Adrenal gland (tissue), 5 donors: ENCODE data around the gene DMC1.

Experiments used
- POLR2A ChIP-seq, 2 donors: fragments of 450-650 bp; IDR thresholded peaks; one replicate each; pipeline ENCODE4 v1.6.1; 2017; ENCODE audit warnings: antibody characterized with exemption in 2 of 2, mild to moderate bottlenecking in 2 of 2, moderate library complexity in 1 of 2
- TF ChIP-seq, protein P1 (sequence below), 6 experiments: fragments of 450-650 bp in 4 of 6; fragments of 200-600 bp in 2 of 6; sonication (generic) in 1 of 6; IDR thresholded peaks; 1 replicate in 5 of 6; 2 replicates in 1 of 6; pipeline versions ENCODE4 v1.5.1 to v1.8.0; 2016 to 2021; ENCODE audit warnings: antibody characterized with exemption in 6 of 6, mild to moderate bottlenecking in 2 of 6, moderate library complexity in 1 of 6
- donor health status: DM: no; HTN: no; CAD: no.

DNA sequence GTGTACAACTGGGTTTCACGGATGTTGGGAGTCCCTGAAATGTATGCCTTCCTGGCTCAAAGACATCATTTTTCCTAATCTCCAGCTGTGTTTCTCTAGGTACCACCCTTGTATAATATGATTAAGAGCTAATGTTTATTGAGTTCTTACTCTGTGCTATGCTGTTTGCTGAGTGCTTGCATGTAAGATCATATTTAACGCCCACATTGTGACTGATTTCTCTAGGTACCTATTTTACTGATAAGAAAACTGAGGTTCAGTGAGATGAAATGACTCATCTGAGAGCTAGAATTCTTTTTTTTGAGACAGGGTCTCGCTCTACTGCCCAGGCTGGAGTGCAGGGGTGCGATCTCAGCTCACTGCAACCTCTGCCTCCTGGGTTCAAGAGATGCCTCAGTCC lies 43.6 kb upstream of the DMC1 start:
- TF ChIP-seq, protein P1, sequence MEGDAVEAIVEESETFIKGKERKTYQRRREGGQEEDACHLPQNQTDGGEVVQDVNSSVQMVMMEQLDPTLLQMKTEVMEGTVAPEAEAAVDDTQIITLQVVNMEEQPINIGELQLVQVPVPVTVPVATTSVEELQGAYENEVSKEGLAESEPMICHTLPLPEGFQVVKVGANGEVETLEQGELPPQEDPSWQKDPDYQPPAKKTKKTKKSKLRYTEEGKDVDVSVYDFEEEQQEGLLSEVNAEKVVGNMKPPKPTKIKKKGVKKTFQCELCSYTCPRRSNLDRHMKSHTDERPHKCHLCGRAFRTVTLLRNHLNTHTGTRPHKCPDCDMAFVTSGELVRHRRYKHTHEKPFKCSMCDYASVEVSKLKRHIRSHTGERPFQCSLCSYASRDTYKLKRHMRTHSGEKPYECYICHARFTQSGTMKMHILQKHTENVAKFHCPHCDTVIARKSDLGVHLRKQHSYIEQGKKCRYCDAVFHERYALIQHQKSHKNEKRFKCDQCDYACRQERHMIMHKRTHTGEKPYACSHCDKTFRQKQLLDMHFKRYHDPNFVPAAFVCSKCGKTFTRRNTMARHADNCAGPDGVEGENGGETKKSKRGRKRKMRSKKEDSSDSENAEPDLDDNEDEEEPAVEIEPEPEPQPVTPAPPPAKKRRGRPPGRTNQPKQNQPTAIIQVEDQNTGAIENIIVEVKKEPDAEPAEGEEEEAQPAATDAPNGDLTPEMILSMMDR (IDR thresholded peaks at IDR 0.05), result no peak
- no peak for TF ChIP-seq POLR2A (IDR thresholded peaks at IDR 0.05)
